H1 (cell line): ENCODE measurements around the gene QPCT. TPM values are rescaled to one million over a fixed set of nuclear protein-coding genes. Genes with fewer than 3 reads are reported as not detected.

ENCODE experiments used
- CHD7 ChIP-seq: fragments of 300-600 bp; sonication (generic); IDR thresholded peaks from 2 replicates; pipeline ENCODE4 v1.7.1; 2012; ENCODE audit warnings: low read length, moderate library complexity, mild to moderate bottlenecking, inconsistent platforms; ENCODE audit not compliant: insufficient replicate concordance
- CREB1 ChIP-seq: IDR thresholded peaks from 2 replicates; pipeline ENCODE4 v1.6.1; 2012; ENCODE audit warnings: inconsistent platforms
- HDAC2 ChIP-seq, 2 experiments: fragments of 300-600 bp in 1 of 2; sonication (generic) in 1 of 2; IDR thresholded peaks; 2 replicates each; pipeline ENCODE4 v1.6.1; 2011 to 2012; ENCODE audit warnings: low read depth in 2 of 2, low read length in 2 of 2, mild to moderate bottlenecking in 2 of 2, moderate library complexity in 2 of 2, borderline replicate concordance in 1 of 2, inconsistent platforms in 1 of 2
- KDM1A ChIP-seq: fragments of 200-600, 300-600 bp; sonication (generic); IDR thresholded peaks from 2 replicates; pipeline ENCODE4 v1.7.1; 2016; ENCODE audit warnings: mild to moderate bottlenecking, low read length, borderline replicate concordance
- NANOG ChIP-seq: IDR thresholded peaks from 2 replicates; pipeline ENCODE4 v1.6.1; 2011; ENCODE audit warnings: low read length, low read depth, mild to moderate bottlenecking, inconsistent platforms; ENCODE audit not compliant: insufficient read depth, poor library complexity, severe bottlenecking
- NRF1 ChIP-seq: IDR thresholded peaks from 2 replicates; pipeline ENCODE4 v1.6.1; 2011; ENCODE audit warnings: mild to moderate bottlenecking, low read depth, low read length, improper control_type of control experiment
- TBP ChIP-seq: IDR thresholded peaks from 2 replicates; pipeline ENCODE4 v1.6.1; 2011; ENCODE audit warnings: low read depth, low read length, improper control_type of control experiment
- polyA plus RNA-seq, 7 experiments: library from polyadenylated mRNA; depleted of rRNA in 3 of 7; stranded (reverse) in 5 of 7; unstranded in 2 of 7; fragments of >200 nt in 5 of 7; fragments of 200-250 nt in 2 of 7; gene quantifications; 1 replicate in 5 of 7; 2 replicates in 1 of 7; 4 replicates in 1 of 7; pipeline versions ENCODE4 v1.2.1 to v1.2.3, GENCODE V29; 2011 to 2013; ENCODE audit warnings: missing spikeins in 2 of 7, mixed read lengths in 2 of 7
- total RNA-seq: library from RNA; stranded (reverse); fragmentation: NEBNext Ultra II Directional; extraction: Animal tissue kit (Norgen Biotek cat#: 25700); gene quantifications from 2 replicates; pipeline ENCODE4 v1.2.1, GENCODE V29; 2021
- TF ChIP-seq, protein P1 (sequence below), 3 experiments: IDR thresholded peaks; 1 replicate in 2 of 3; 2 replicates in 1 of 3; pipeline versions ENCODE4 v1.5.1 to v1.6.1; 2011; ENCODE audit warnings: low read length in 3 of 3, mild to moderate bottlenecking in 3 of 3, inconsistent platforms in 2 of 3, low read depth in 1 of 3, moderate library complexity in 1 of 3; ENCODE audit not compliant: insufficient read depth in 1 of 3; ENCODE audit errors: control extremely low read depth in 1 of 3

Gene QPCT
- total and polyA plus RNA-seq, 2 of the 8 experiments (the other 6 are each of a cell fraction or from before 2014, with no cell fraction given), result 4.0 to 4.3 TPM

- TF ChIP-seq CHD7 (no peak), NRF1 (no peak), TBP (no peak), NANOG (no peak), KDM1A (no peak), CREB1 (no peak), HDAC2 (IDR thresholded peaks at IDR 0.05; ENCODE audit: borderline replicate concordance in 1 of 2, low read depth in 2 of 2, low read length in 2 of 2) (no peak)
- TF ChIP-seq, protein P1, sequence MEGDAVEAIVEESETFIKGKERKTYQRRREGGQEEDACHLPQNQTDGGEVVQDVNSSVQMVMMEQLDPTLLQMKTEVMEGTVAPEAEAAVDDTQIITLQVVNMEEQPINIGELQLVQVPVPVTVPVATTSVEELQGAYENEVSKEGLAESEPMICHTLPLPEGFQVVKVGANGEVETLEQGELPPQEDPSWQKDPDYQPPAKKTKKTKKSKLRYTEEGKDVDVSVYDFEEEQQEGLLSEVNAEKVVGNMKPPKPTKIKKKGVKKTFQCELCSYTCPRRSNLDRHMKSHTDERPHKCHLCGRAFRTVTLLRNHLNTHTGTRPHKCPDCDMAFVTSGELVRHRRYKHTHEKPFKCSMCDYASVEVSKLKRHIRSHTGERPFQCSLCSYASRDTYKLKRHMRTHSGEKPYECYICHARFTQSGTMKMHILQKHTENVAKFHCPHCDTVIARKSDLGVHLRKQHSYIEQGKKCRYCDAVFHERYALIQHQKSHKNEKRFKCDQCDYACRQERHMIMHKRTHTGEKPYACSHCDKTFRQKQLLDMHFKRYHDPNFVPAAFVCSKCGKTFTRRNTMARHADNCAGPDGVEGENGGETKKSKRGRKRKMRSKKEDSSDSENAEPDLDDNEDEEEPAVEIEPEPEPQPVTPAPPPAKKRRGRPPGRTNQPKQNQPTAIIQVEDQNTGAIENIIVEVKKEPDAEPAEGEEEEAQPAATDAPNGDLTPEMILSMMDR (IDR thresholded peaks at IDR 0.05; ENCODE audit: control extremely low read depth in 1 of 3, insufficient read depth in 1 of 3, low read depth in 1 of 3, low read length in 3 of 3), result no peak
Observed at GRCh38 chr2:37295469-37296073, 48.9 kb upstream of the QPCT start (continued).
